H54 (cell line): ENCODE measurements around the gene SQSTM1.

Source experiments
- DNase-seq: peaks from one replicate; pipeline ENCODE4 v3.0.0; 2011; ENCODE audit warnings: low spot score, mixed read lengths; ENCODE audit not compliant: insufficient read length
- FAIRE-seq: peaks from 3 replicates; lab custom pipeline; 2011; peaks lifted over from hg19 to GRCh38; lab: Jason Lieb, UNC
- POLR2A ChIP-seq: IDR thresholded peaks from 2 replicates; pipeline ENCODE4 v1.6.1; 2011; ENCODE audit warnings: low read depth, mild to moderate bottlenecking, low read length

The SQSTM1 gene

DNA sequence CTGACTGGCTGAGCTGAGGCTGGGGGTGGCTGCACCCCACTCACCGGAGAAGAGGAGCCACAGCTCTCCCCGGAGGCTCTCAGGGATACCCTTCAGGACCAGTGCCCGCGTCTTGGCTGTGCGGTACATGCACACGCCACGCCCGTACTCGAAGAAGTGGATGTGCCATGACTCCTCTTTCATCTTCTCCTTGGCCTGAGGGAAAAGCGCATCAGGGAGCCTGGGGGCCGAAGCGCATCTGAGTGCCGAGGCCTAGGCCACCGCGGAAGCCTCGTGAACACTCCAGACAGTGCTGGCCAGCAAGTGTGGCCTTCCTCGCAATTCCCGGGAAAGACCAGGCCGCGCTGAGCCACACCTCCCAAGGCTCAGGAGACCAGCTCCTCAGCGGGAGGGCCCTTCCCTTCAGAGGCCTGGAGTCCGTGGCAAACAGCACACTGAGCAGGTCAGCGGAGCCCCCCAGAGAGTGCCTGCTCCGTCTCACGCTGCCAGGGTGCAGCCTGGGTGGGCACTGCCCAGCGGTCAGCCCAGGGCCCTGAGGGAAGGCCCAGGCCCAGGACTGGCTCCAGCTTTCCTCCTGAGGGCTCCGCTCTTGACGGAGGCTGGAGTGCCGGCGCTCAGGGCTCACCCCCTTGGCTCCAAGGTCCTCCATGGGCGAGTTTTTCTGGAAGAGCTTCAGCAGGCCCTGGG is 58.4 kb downstream of the SQSTM1 start:
- FAIRE-seq = no peak
- no peak for DNase-seq

DNA sequence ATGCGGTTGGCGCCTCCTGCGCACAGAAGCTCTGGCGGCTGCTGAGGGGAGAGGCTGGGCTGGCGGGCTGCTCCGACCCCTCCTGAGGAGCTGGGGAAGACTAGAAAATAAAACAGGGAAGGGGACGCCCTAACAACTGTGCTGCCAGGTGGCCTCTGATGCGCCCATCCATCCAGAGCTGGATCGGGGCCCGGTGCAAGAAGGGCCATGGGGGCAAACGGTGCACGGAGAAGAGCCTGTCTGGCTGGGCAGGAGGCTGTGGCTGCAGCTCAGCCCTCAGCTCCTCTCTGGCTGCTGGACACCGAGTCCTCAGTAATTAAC is 58.9 kb downstream of the SQSTM1 start:
- no peak for TF ChIP-seq POLR2A
- DNase-seq = no peak
- no peak for FAIRE-seq

More for the DNA sequence above, 58.4 kb downstream of the SQSTM1 start:
- TF ChIP-seq POLR2A = peak; percentile 18; the same call in 1 of the 2 replicates

DNA sequence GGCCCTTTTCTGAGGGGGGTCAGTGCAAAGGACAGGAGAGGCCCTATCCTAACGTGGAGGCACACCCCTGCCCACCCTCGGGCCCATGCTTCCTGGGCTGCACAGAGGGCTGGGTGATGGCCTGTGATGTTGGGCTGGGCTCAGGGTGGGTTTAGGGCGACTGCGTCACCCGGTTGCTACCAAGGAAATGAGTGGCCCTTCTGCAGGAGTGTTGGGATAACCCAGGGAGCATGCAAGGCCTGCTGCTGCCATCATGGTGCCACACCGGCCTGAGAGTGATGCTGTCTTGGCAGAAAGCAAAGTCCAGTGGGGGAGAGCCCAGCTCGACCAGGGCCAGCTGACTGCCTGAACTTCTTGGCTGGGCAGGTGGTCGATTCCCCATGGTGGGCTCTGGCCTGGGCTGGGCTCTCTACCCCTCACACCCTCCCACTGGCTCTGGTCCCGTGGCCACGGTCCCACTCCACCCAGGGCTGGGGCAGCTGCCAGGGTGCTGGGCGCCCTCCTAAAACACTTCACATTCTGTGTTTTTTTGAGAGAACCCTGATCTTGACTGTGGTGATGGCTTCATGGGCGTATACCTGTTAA is 59.5 kb downstream of the SQSTM1 start:
- TF ChIP-seq POLR2A = no peak
- DNase-seq = no peak
- FAIRE-seq = no peak

DNA sequence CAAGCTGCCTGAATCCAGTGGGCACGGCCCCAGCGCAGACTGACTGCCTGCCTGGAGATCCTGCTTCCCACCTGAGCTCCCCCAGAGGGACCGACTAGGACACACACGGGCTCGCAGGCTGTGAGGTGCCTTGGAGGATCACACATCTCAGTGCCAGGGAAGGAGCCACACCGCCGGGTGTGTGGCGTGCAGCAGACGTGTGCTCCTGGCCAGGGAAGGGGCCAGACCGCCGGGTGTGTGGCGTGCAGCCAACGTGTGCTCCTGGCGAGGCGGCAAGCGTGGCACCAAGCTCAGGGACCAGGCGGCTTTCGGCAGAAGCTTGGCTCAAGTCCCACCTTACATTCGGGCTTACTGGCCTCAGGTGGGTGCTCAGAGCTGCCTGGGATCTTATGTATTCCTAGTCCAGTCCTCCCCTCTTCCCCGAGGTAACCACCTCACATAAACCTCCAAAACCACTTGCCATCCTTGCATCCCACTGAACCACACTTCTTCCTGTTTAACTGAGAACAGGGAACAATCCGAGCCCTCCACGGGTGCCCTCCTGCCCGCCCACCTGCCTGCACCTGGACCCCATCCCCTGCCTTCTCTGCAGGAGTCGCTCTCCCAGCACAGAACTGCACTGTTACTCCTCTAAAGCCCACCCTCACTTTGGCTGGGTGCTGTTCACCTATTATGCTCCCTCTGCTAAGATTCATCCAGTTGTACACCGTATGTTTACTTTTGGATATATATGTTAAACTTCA is 60.3 kb downstream of the SQSTM1 start:
- DNase-seq (no peak), FAIRE-seq (no peak)
- TF ChIP-seq POLR2A = no peak

DNA sequence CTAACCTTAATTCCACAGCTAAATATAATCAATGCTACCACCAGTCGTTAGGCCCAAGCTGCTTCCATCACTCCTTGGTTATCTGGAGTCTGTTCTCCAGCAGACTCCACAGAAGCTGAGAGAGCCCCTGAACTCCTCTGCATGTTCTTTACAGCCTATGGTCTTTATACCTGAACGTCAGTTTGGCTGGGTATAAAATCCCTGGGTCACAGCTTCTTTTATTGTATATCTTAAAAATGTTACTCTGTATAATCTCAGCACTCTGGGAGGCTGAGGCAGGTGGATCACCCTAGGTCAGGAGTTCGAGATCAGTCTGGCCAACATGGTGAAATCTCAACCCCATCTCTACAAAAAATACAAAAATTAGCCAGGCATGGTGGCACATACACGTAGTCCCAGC is 61.6 kb downstream of the SQSTM1 start:
- TF ChIP-seq POLR2A = no peak
- DNase-seq (no peak), FAIRE-seq (no peak)

DNA sequence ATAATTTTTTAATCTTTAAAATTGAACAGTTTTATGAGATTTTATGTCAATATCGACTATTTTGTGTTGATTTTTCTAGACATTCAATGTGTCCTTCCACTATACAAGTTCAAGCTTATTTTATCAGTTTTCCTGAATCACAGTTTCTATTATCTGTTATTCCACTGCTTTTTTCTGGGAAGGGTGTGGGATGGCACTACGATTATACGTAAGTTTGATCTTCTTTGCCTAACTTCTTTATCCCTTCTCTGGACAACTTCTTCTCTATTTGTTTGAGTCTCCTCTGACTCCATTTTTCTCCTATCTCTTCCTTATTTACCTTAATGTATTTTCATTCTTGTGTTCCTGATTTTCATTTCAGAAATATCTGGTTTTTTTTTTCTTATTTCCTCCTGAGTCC is 62.5 kb downstream of the SQSTM1 start:
- DNase-seq (no peak), FAIRE-seq (no peak)
- TF ChIP-seq POLR2A = no peak

DNA sequence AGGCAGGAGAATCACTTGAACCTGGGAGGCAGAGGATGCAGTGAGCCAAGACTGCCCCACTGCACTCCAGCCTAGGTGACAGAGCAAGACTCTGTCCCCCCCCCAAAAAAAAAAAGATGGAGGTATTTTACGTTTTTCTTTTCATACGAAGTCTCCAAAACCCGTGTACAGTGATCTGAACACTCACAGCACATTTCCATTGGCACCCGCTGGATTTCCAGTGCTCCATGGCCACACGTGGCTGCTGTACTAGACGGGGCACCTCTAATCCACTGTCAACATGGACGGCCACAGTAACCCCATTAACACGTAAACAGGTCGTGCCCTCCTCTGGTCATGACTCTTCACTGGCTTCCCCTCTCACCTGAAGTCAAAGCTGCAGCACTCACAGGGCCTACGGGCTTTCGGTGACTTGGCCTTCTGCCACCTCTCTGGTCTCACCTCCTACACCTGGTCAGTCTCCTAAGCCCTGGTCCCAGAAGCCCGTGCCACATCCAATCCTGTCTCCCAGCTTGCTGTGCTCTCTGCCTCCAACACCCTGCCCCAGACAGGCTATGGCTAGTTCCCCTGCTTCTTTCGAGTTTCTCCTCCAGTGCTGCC is 64.9 kb downstream of the SQSTM1 start:
- no peak for TF ChIP-seq POLR2A
- DNase-seq (no peak), FAIRE-seq (no peak)

DNA sequence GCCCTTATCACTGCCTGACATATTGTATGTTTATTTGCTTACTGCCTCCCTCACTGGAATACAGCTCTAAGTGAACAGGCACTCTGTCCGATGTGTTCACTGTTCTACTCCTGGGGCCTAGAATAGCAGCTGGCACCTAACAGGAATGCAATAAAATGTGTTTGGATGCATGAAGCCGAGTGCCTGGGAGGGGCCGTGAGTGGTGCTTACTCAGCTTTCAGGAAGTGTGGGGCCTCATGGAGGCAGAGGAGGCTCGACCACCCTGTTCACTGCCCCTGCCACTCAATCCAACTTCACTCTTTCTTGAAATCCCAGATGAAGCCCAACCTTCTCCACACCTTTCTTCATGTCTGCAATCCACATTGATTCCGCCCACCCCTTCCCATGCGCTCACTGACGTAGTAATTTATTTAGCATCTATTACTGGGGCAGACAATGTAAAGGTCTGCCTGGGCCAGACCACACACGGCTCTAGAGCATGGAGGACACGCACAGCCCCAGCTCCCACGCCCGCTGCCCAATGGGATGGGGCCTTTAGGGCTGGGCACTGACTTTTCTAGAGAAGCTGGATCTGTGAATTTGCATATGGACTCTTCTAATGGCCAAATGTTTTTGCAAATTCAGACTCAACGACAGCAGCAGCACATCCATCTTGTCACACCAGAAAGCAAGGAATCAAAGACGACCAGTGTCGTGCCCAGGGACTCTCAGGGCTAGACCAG is 65.6 kb downstream of the SQSTM1 start:
- FAIRE-seq (no peak), DNase-seq (no peak)
- TF ChIP-seq POLR2A = no peak

DNA sequence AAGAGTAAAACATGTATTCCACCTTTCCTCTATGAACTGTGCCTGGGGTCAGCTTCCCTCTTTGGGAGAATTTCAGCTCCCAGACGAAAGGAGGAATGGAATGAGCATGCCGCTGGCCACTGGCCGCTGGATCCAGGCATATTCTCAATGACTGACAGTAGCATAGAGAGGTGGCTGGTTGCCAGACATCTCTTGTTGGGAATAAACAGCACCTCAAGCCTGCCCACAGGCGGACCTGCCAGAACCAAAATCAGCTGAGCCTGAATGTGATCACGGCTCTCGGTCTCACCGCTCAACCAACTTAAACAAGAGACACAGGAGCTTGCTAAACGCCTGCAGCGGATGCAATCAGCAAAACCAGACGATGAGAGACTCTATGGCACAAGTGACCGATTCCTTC is 66.4 kb downstream of the SQSTM1 start:
- TF ChIP-seq POLR2A = no peak
- no peak for DNase-seq
- FAIRE-seq = no peak
